B cell (primary cell): ENCODE measurements around the gene CSN3. TPM values are rescaled to one million over a fixed set of nuclear protein-coding genes. Genes with fewer than 3 reads are reported as not detected.
"Not testable (repeated sequence)": the region's sequence is repeated elsewhere in the genome, so short reads cannot be mapped to it uniquely, and the experiment has no call there.

Experiments
- ATAC-seq: fragments of 200-7000 bp; cut with Tn5 transposase; one replicate; pipeline ENCODE4 v1.10.0; 2021; ENCODE audit warnings: low read depth, mild to moderate bottlenecking, moderate number of reproducible peaks, moderate library complexity
- CTCF ChIA-PET: fragments of 350-600 bp; sonication (Branson Sonifier 250); formaldehyde crosslinking; loops from one replicate; lab custom pipeline; 2021; ENCODE audit warnings: antibody characterized with exemption, inconsistent platforms; lab: Charles Lee
- POLR2A ChIA-PET: fragments of 350-600 bp; sonication (Branson Sonifier 250); formaldehyde crosslinking; loops from one replicate; lab custom pipeline; 2021; ENCODE audit warnings: antibody characterized with exemption; lab: Charles Lee
- DNase-seq: peaks from one replicate; pipeline ENCODE4 v3.0.0; 2013
- H2AFZ ChIP-seq: 2 replicates; pipeline ENCODE4 v1.6.1; 2012; ENCODE audit warnings: mild to moderate bottlenecking, low read depth, low read length; ENCODE audit not compliant: insufficient read depth, poor library complexity, severe bottlenecking
- H3K27ac ChIP-seq, 2 donors: 1 replicate in 1 of 2; 2 replicates in 1 of 2; pipeline ENCODE4 v1.5.1; 2012 to 2013; ENCODE audit warnings: low read length in 2 of 2, mild to moderate bottlenecking in 2 of 2, moderate library complexity in 1 of 2
- H3K27me3 ChIP-seq, 4 experiments: fragments of 200-600 bp in 1 of 4; sonication (generic) in 1 of 4; replicated peaks in 1 of 4; 1 replicate in 2 of 4; 2 replicates in 2 of 4; pipeline versions ENCODE4 v1.6.1 to v1.7.0; 2013 to 2016; ENCODE audit warnings: low read length in 3 of 4, mild to moderate bottlenecking in 2 of 4, mixed read lengths in 1 of 4, moderate library complexity in 1 of 4; ENCODE audit not compliant: insufficient read depth in 4 of 4, control insufficient read depth in 3 of 4; ENCODE audit errors: control extremely low read depth in 1 of 4
- H3K36me3 ChIP-seq, 2 experiments: replicated peaks in 1 of 2; 1 replicate in 1 of 2; 2 replicates in 1 of 2; pipeline versions ENCODE4 v1.6.1 to v1.7.1; 2013; ENCODE audit warnings: low read length in 1 of 2; ENCODE audit not compliant: insufficient read depth in 2 of 2, control insufficient read depth in 1 of 2; ENCODE audit errors: control extremely low read depth in 1 of 2, extremely low read depth in 1 of 2
- H3K4me1 ChIP-seq, 2 donors: fragments of 200-600 bp in 1 of 2; sonication (generic) in 1 of 2; 1 replicate in 1 of 2; 2 replicates in 1 of 2; pipeline versions ENCODE4 v1.5.1 to v1.6.1; 2013 to 2017; ENCODE audit warnings: low read length in 2 of 2; ENCODE audit not compliant: control insufficient read depth in 2 of 2, insufficient read depth in 2 of 2
- H3K4me2 ChIP-seq: replicated peaks from 2 replicates; pipeline ENCODE3; 2012; ENCODE audit warnings: mild to moderate bottlenecking, low read depth, low read length; ENCODE audit not compliant: poor library complexity, severe bottlenecking
- H3K4me3 ChIP-seq, 5 experiments: fragments of 200-600 bp in 1 of 5; sonication (generic) in 1 of 5; 1 replicate in 3 of 5; 2 replicates in 2 of 5; pipeline versions ENCODE4 v1.5.1 to v1.7.0; 2011 to 2016; ENCODE audit warnings: low read length in 4 of 5, mild to moderate bottlenecking in 4 of 5, low read depth in 2 of 5, control low read depth in 1 of 5, moderate library complexity in 1 of 5; ENCODE audit not compliant: insufficient read depth in 1 of 5; ENCODE audit errors: control extremely low read depth in 1 of 5, extremely low read depth in 1 of 5
- H3K79me2 ChIP-seq: fragments of 200-600 bp; sonication (generic); one replicate; pipeline ENCODE4 v1.6.0; 2016; ENCODE audit warnings: low read length; ENCODE audit not compliant: control insufficient read depth, insufficient read depth
- H3K9ac ChIP-seq: fragments of 200-600 bp; sonication (generic); 2 replicates; pipeline ENCODE4 v1.6.1; 2017; ENCODE audit warnings: mild to moderate bottlenecking, low read length, moderate library complexity
- H3K9me3 ChIP-seq, 3 donors: one replicate each; pipeline versions ENCODE4 v1.6.1 to v1.7.1; 2013; ENCODE audit warnings: low read length in 2 of 3; ENCODE audit not compliant: control insufficient read depth in 2 of 3, insufficient read depth in 1 of 3; ENCODE audit errors: control extremely low read depth in 1 of 3
- H4K20me1 ChIP-seq: 2 replicates; pipeline ENCODE4 v1.6.0; 2012; ENCODE audit warnings: mild to moderate bottlenecking, low read length; ENCODE audit not compliant: insufficient read depth, control insufficient read depth, poor library complexity, severe bottlenecking
- H3K27ac Mint-ChIP-seq: one replicate; pipeline ENCODE4 v1.8.0; 2021; ENCODE audit warnings: mixed read lengths
- H3K27me3 Mint-ChIP-seq: one replicate; pipeline ENCODE4 v1.8.0; 2021; ENCODE audit warnings: mixed read lengths
- H3K4me1 Mint-ChIP-seq: one replicate; pipeline ENCODE4 v1.8.0; 2021; ENCODE audit warnings: mixed read lengths
- H3K4me3 Mint-ChIP-seq: one replicate; pipeline ENCODE4 v1.8.0; 2021; ENCODE audit warnings: mixed read lengths
- H3K9me3 Mint-ChIP-seq: one replicate; pipeline ENCODE4 v1.8.0; 2022; ENCODE audit warnings: mixed read lengths; ENCODE audit not compliant: insufficient read depth
- CTCF ChIP-seq: fragments of 200-600 bp; IDR thresholded peaks from one replicate; pipeline ENCODE4 v1.8.0; 2022; ENCODE audit warnings: antibody characterized with exemption, mild to moderate bottlenecking
- EZH2 ChIP-seq: IDR thresholded peaks from 2 replicates; pipeline ENCODE4 v1.6.1; 2012; ENCODE audit warnings: borderline replicate concordance, low read depth, mild to moderate bottlenecking, moderate library complexity, low read length; ENCODE audit not compliant: insufficient read depth, poor library complexity, severe bottlenecking
- WGBS: methylation state at CpG from one replicate; pipeline ENCODE4 v1.1.5; 2013; ENCODE audit warnings: missing lambda C conversion rate; ENCODE audit not compliant: insufficient coverage; 5-methylcytosine and 5-hydroxymethylcytosine counted together
- intact Hi-C: fragments of 100-400 bp; cut with micrococcal nuclease; formaldehyde crosslinking; loops from one replicate; pipeline ENCODE4 v1.10.0; 2022
- polyA plus RNA-seq: library from polyadenylated mRNA; depleted of rRNA; stranded (reverse); fragments of >200 nt; gene quantifications from 2 replicates; pipeline ENCODE4 v1.2.3, GENCODE V29; 2012
- total RNA-seq, 2 donors: library from RNA; stranded (reverse); fragments of 120-200 nt in 1 of 2; gene quantifications; 1 replicate in 1 of 2; 2 replicates in 1 of 2; pipeline versions ENCODE4 v1.2.3 to v1.2.4, GENCODE V29; 2013 to 2022

The CSN3 gene
- total and polyA plus RNA-seq, 2 donors (not counting 1 experiment from before 2014, with no cell fraction given), result not detected

- H3K79me2 ChIP-seq, result no peaks in the 10 kb centered on the region
- WGBS, result no CpG with 5 or more reads among the region's 2 CpGs
- ChIA-PET CTCF (no interaction called here), POLR2A (no interaction called here)
- H3K9ac ChIP-seq, result no peak overlapping the region
- intact Hi-C loops, result no loop called here
- no peak overlapping the region for H3K27ac ChIP-seq
- no peak overlapping the region for H3K27ac Mint-ChIP-seq
- H3K27me3 Mint-ChIP-seq, result no peaks in the 10 kb centered on the region
- no peaks in the 10 kb centered on the region for H3K4me1 ChIP-seq
- H3K4me3 ChIP-seq, result no peak overlapping the region
- ATAC-seq (no peak), DNase-seq (no peak)
- H3K4me1 Mint-ChIP-seq, result no peaks in the 10 kb centered on the region
- no peak overlapping the region for H2AFZ ChIP-seq
- no peaks in the 10 kb centered on the region for H3K9me3 ChIP-seq
- H3K27me3 ChIP-seq, result no peaks in the 10 kb centered on the region
- H3K4me2 ChIP-seq, result no peak overlapping the region
- H3K36me3 ChIP-seq, result no peaks in the 10 kb centered on the region
- TF ChIP-seq CTCF, result no peak
- TF ChIP-seq EZH2, result no peak
- H3K9me3 Mint-ChIP-seq, result no peaks in the 10 kb centered on the region
- no peak overlapping the region for H3K4me3 Mint-ChIP-seq
- H4K20me1 ChIP-seq, result no peaks in the 10 kb centered on the region
Observed at GRCh38 chr4:70197842-70198241, 44.6 kb upstream of the CSN3 start.

DNA sequence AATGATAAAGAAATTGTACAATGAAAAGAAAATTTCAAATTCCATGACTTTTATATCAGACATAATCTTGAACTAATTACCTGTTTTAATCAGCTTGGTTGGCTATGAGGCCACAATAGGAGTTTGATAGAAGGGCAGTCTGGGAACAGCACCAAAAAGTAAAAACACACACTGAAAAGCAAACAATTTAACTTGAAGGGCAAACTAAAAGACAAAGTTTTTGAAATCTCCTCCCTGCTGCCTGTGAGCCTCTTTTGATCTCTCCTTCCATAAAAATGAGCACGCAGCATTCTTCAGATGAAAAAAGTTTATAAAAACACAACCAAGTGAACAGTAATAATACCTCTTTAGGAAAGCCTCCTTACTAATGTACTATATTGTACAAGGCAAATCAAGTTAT is 38.8 kb upstream of the CSN3 start:
- Mint-ChIP-seq H3K4me1 (no peaks in the 10 kb centered on the region), H3K9me3 (no peaks in the 10 kb centered on the region), H3K4me3 (no peak overlapping the region), H3K27me3 (no peaks in the 10 kb centered on the region), H3K27ac (no peak overlapping the region)
- CTCF ChIA-PET, result no interaction called here
- intact Hi-C loops, result no loop called here
- ATAC-seq, result no peak
- Histone ChIP-seq H3K4me1 (no peaks in the 10 kb centered on the region), H3K27ac (no peak overlapping the region), H3K36me3 (no peaks in the 10 kb centered on the region), H3K79me2 (no peaks in the 10 kb centered on the region), H4K20me1 (no peaks in the 10 kb centered on the region), H3K27me3 (no peaks in the 10 kb centered on the region), H3K4me3 (no peak overlapping the region), H2AFZ (no peak overlapping the region), H3K4me2 (no peak overlapping the region), H3K9ac (no peak overlapping the region), H3K9me3 (no peaks in the 10 kb centered on the region)
- no peak for TF ChIP-seq EZH2
- no peak for TF ChIP-seq CTCF
- POLR2A ChIA-PET, result no interaction called here
- no peak for DNase-seq
- WGBS, result no CpG with 5 or more reads among the region's 1 CpG

DNA sequence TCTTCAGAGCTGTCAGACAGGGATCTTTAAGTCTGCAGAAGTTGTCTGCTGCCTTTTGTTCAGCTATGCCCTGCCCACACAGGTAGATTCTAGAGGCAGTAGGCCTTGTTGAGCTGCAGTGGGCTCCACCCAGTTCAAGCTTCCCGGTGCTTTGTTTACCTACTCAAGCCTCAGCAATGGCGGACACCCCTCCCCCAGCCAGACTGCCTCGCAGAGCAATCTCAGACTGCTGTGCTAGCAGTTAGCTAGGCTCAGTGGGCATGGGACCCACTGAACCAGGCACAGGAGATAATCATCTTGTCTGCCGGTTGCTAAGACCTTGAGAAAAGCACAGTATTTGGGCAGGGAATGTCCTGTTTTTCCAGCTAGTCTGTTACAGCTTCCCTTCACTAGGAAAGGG is 29.6 kb upstream of the CSN3 start:
- CTCF ChIA-PET, H3K4me3 ChIP-seq, ATAC-seq, H3K27me3 Mint-ChIP-seq, H3K27ac ChIP-seq, H3K9ac ChIP-seq, H3K36me3 ChIP-seq, H3K4me3 Mint-ChIP-seq, H3K27me3 ChIP-seq, DNase-seq, H3K4me1 ChIP-seq, H3K27ac Mint-ChIP-seq, H3K9me3 ChIP-seq, H3K4me2 ChIP-seq, intact Hi-C loops, H3K4me1 Mint-ChIP-seq, H3K9me3 Mint-ChIP-seq, H4K20me1 ChIP-seq, POLR2A ChIA-PET, H2AFZ ChIP-seq, H3K79me2 ChIP-seq: not testable (repeated sequence)
- WGBS, result 91% methylated on average over 3 of the region's 4 CpGs
